GM10847 (cell line): ENCODE measurements around the gene LGALSL.

ENCODE experiments used
- POLR2A ChIP-seq: IDR thresholded peaks from 2 replicates; pipeline ENCODE4 v1.6.1; 2011; ENCODE audit not compliant: insufficient read length; ENCODE audit errors: extremely low read depth

Gene LGALSL

GRCh38 chr2:64426183-64426952 lies 27.6 kb upstream of the LGALSL start:
- TF ChIP-seq POLR2A = no peak

GRCh38 chr2:64434039-64434657 lies 19.8 kb upstream of the LGALSL start:
- no peak for TF ChIP-seq POLR2A

GRCh38 chr2:64437883-64438282 lies 16.1 kb upstream of the LGALSL start:
- no peak for TF ChIP-seq POLR2A

DNA sequence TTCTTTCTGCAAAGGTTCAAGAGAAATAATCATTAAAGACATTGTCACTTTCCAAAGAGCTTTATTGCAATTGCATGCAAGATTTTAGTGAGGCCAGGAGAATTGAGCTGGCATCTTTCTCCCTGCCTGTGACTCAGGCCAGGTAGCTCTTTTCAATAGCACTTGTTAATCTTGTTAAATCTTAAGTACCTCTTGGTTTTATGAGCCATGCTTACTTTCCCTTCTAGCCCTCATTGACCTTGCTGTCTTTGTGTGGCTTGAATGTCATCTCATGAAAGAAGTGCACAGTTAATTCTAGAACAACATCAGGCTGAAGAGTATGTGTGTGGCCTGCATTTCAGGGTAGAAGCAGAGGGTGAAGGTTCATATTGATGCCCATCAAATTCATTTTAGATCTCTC lies 14.8 kb upstream of the LGALSL start:
- TF ChIP-seq POLR2A = no peak

GRCh38 chr2:64440843-64441242 lies 13.1 kb upstream of the LGALSL start:
- TF ChIP-seq POLR2A = no peak

- no peak for TF ChIP-seq POLR2A
These were observed 11.7 kb upstream of the LGALSL start for GRCh38 chr2:64442277-64442676.

- no peak for TF ChIP-seq POLR2A
These were observed 11.0 kb upstream of the LGALSL start for GRCh38 chr2:64442801-64443429.

GRCh38 chr2:64447317-64448040 lies 6.5 kb upstream of the LGALSL start:
- no peak for TF ChIP-seq POLR2A

GRCh38 chr2:64448041-64448426 lies 5.9 kb upstream of the LGALSL start:
- TF ChIP-seq POLR2A = no peak

GRCh38 chr2:64451051-64451450 lies 2.9 kb upstream of the LGALSL start:
- TF ChIP-seq POLR2A = no peak

- TF ChIP-seq POLR2A = no peak
These were observed 697 bp downstream of the LGALSL start for GRCh38 chr2:64454386-64455332.

GRCh38 chr2:64455545-64455944 lies 1.6 kb downstream of the LGALSL start:
- no peak for TF ChIP-seq POLR2A

- no peak for TF ChIP-seq POLR2A
These were observed 2.3 kb downstream of the LGALSL start for GRCh38 chr2:64456293-64456692.

DNA sequence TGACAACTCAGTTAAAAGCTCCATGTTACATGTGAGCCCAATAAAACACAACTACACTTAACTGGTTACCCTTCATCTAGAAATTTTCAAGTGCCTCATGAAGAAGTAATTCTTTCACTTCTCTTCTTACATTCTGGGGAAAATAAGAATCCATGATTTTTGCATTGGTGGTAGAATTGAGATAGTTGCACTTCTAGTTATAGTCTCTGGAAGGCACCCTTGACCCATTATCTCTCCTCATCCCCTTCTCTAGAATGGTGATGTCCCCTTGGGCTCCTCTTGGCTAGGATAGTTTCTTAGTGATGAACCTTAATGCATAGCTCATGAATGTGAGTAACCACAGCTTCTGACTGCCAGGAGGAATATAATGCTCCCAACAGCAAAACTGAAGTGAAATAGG lies 3.6 kb downstream of the LGALSL start:
- no peak for TF ChIP-seq POLR2A

GRCh38 chr2:64459575-64459974 lies 5.6 kb downstream of the LGALSL start:
- TF ChIP-seq POLR2A = no peak

DNA sequence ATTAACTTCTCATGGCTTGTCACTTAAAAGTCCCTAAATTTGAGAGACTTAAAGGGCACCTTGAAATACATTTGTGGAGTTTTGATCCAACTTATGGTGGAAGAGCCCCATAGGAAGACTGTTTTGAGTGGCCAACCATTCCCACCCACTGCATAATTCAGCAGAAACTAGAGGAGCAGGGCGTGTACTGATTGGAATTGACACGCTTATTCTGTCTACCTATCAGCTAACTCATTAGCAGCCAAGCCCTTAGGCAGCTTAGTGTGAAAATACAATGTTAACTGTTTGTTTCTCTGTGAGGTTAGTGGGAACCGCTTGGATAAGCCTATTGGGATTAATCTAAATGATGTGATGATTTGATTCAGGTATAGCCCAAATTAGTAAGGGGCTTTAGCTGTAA lies 6.4 kb downstream of the LGALSL start:
- no peak for TF ChIP-seq POLR2A
